Hepatocyte (in vitro differentiated cells): Measurements from ENCODE around the gene LRRC57.

Experiments used
- CTCF ChIP-seq: fragments of 200-600 bp; sonication (generic); IDR thresholded peaks from 2 replicates; pipeline ENCODE4 v1.5.1; 2016; ENCODE audit warnings: antibody characterized with exemption, mild to moderate bottlenecking; ENCODE audit not compliant: poor library complexity
- EZH2phosphoT487 ChIP-seq: fragments of 200-600 bp; sonication (generic); IDR thresholded peaks from one replicate; pipeline ENCODE4 v1.6.1; 2018; ENCODE audit warnings: antibody characterized with exemption, mild to moderate bottlenecking, low read depth, moderate library complexity; ENCODE audit not compliant: unreplicated experiment, severe bottlenecking

- TF ChIP-seq CTCF (no peak), EZH2phosphoT487 (no peak)
Measured at GRCh38 chr15:42549032-42549491, 469 bp upstream of the LRRC57 start.
